ENCODE results near the gene RALB. TPM values are rescaled to one million over a fixed set of nuclear protein-coding genes. Genes with fewer than 3 reads are reported as not detected.

The RALB gene
- total and polyA plus RNA-seq, 2 of the 8 experiments (the other 6 are each of a cell fraction or from before 2014, with no cell fraction given): 12.0 to 16.6 TPM

GRCh38 chr2:120244656-120245519, 7.8 kb upstream of the RALB start:
- DNase-seq (ENCODE audit: low read depth in 1 of 2, low spot score in 2 of 2) (no peak), FAIRE-seq (no peak)
- no peak overlapping the region for H4K5ac ChIP-seq (ENCODE audit: insufficient read length, low read depth, low read length)
- H3K27ac ChIP-seq (ENCODE audit: low read depth, low read length): no peak overlapping the region
- H3K9ac ChIP-seq (replicated peaks in 1 of 4; ENCODE audit: extremely low read depth in 1 of 4, low read depth in 3 of 4, low read length in 3 of 4): no peak overlapping the region
- H3K36me3 ChIP-seq (ENCODE audit: control insufficient read depth in 2 of 4, insufficient read depth in 4 of 4, low read length in 3 of 4): no peaks in the 10 kb centered on the region
- H3K4me1 ChIP-seq (replicated peaks in 1 of 4; ENCODE audit: control insufficient read depth in 3 of 4, insufficient read depth in 4 of 4, low read length in 3 of 4): peaks cover 7 to 20% (median 14%) of the 10 kb centered on the region in 4 experiments
- H3K23me2 ChIP-seq (ENCODE audit: low read depth, low read length): no peaks in the 10 kb centered on the region; the same call in 1 of the 2 replicates
- H3K27me3 ChIP-seq (replicated peaks in 1 of 4; ENCODE audit: control insufficient read depth in 3 of 4, extremely low read depth in 1 of 4, insufficient read depth in 3 of 4, low read length in 3 of 4): peaks cover 0 to 8% (median 1%) of the 10 kb centered on the region in 4 experiments; a peak in 3 of 7 replicates
- peak overlapping the region; percentile 95; the same call in 1 of the 2 replicates for H2BK12ac ChIP-seq (ENCODE audit: low read depth, low read length)
- H2BK20ac ChIP-seq (ENCODE audit: low read length): no peak overlapping the region
- peak overlapping the region; percentile 51 for H3K18ac ChIP-seq (ENCODE audit: extremely low read depth, low read length)
- POLR2A ChIA-PET (ENCODE audit: partially characterized antibody): interaction anchor here (0.9 to 1.2 kb wide), 3 partner anchors 12 to 25 kb away, joined by 3 read pairs; partner anchors contain the start of gene TMEM185B
- peaks cover 0 to 1% of the 10 kb centered on the region in 2 experiments for H4K20me1 ChIP-seq (replicated peaks in 1 of 2; ENCODE audit: control insufficient read depth in 1 of 2, insufficient read depth in 2 of 2, low read length in 2 of 2)
- H2BK15ac ChIP-seq (ENCODE audit: low read length): 0 out of 2 replicates have a peak overlapping the region, but pooled peaks have one; percentile 5
- no peak overlapping the region for H2AFZ ChIP-seq (ENCODE audit: low read length)
- no peak overlapping the region for H2BK120ac ChIP-seq (replicated peaks; ENCODE audit: low read depth, low read length)
- H3K4me3 ChIP-seq (ENCODE audit: extremely low read depth in 1 of 4, insufficient read depth in 2 of 4, low read depth in 3 of 4, low read length in 4 of 4): no peak overlapping the region
- H3K56ac ChIP-seq (replicated peaks; ENCODE audit: insufficient read length, low read depth, low read length): no peak overlapping the region
- H3K23ac ChIP-seq (ENCODE audit: insufficient read length): no peak overlapping the region
- H3K79me1 ChIP-seq (ENCODE audit: low read depth, low read length): no peaks in the 10 kb centered on the region
- H4K91ac ChIP-seq (replicated peaks; ENCODE audit: insufficient read length, low read length): no peak overlapping the region
- H3K4me2 ChIP-seq (ENCODE audit: insufficient read depth in 1 of 2, low read depth in 2 of 2, low read length in 2 of 2): no peak overlapping the region
- H2AK5ac ChIP-seq (ENCODE audit: low read depth, low read length): no peak overlapping the region
- no peaks in the 10 kb centered on the region for H3K79me2 ChIP-seq (ENCODE audit: control insufficient read depth in 1 of 2, insufficient read depth in 2 of 2, low read length in 2 of 2)
- no peak overlapping the region for H3K4ac ChIP-seq (replicated peaks; ENCODE audit: insufficient read length, low read depth, low read length)
- H3K14ac ChIP-seq (ENCODE audit: insufficient read length): no peak overlapping the region
- peak overlapping the region; percentile 20; the same call in 1 of the 2 replicates for H2BK5ac ChIP-seq (ENCODE audit: low read depth, low read length)
- H3K9me3 ChIP-seq (ENCODE audit: insufficient read depth in 2 of 2, low read depth in 1 of 2, low read length in 1 of 2): no peaks in the 10 kb centered on the region
- 77% methylated on average over 10 of the region's 12 CpGs; no CpG with 5 or more reads in 1 of the 2 experiments for WGBS, 2 experiments (ENCODE audit: extremely low coverage in 1 of 2, insufficient coverage in 1 of 2, insufficient read length in 1 of 2, insufficient replicate concordance in 2 of 2, low coverage in 1 of 2, low lambda C conversion rate in 2 of 2, missing lambda C conversion rate in 1 of 2)
- CTCF ChIA-PET (ENCODE audit: partially characterized antibody): interaction anchor here (0.6 to 1.4 kb wide), 6 partner anchors 17 to 72 kb away, joined by 3 to 6 read pairs (median 3); no protein-coding TSS in a partner anchor
- no peak overlapping the region; the same call in 1 of the 2 replicates for H4K8ac ChIP-seq (ENCODE audit: extremely low read depth, insufficient read depth, low read length)
- TF ChIP-seq CREB1 (IDR thresholded peaks at IDR 0.05): no peak
- TF ChIP-seq CTBP2 (IDR thresholded peaks at IDR 0.05; ENCODE audit: borderline replicate concordance, insufficient read depth, insufficient read length, low read length): no peak
- TF ChIP-seq JUN (IDR thresholded peaks at IDR 0.05; ENCODE audit: low read depth, low read length): no peak
- no peak for TF ChIP-seq ATF2 (IDR thresholded peaks at IDR 0.05; ENCODE audit: low read length)
- no peak for TF ChIP-seq SP4 (IDR thresholded peaks at IDR 0.05; ENCODE audit: low read length)
- no peak for TF ChIP-seq BRCA1 (IDR thresholded peaks at IDR 0.05; ENCODE audit: low read depth, low read length)
- no peak for TF ChIP-seq EP300 (IDR thresholded peaks at IDR 0.05; ENCODE audit: borderline replicate concordance in 1 of 2, low read depth in 2 of 2, low read length in 2 of 2)
- TF ChIP-seq GTF2F1 (IDR thresholded peaks at IDR 0.05; ENCODE audit: borderline replicate concordance, low read depth, low read length): no peak
- TF ChIP-seq SIRT6 (IDR thresholded peaks at IDR 0.05; ENCODE audit: low read length): no peak
- no peak for TF ChIP-seq HDAC6 (IDR thresholded peaks at IDR 0.05; ENCODE audit: low read depth, low read length)
